A549 (cell line): ENCODE data around the gene ARIH2. TPM values are rescaled to one million over a fixed set of nuclear protein-coding genes. Genes with fewer than 3 reads are reported as not detected.

Source experiments
- ATAC-seq, 2 experiments: fragments of 200-7000 bp in 1 of 2; fragments of >200 bp in 1 of 2; cut with Nextera tagmentation in 1 of 2; cut with Tn5 transposase in 1 of 2; 3 replicates each; pipeline versions ENCODE4 v1.8.0 to v1.9.1; 2018 to 2020; ENCODE audit warnings: mild to moderate bottlenecking in 1 of 2, moderate library complexity in 1 of 2
- CTCF ChIA-PET: fragments of 300-600 bp; sonication (Branson Sonifier 250); formaldehyde crosslinking; extraction: SDS; loops from one replicate; lab custom pipeline; 2021; ENCODE audit warnings: antibody characterized with exemption, inconsistent platforms; lab: Yijun Ruan, JAX
- POLR2A ChIA-PET: fragments of 350-600 bp; formaldehyde crosslinking; extraction: SDS; loops from one replicate; lab custom pipeline; 2021; ENCODE audit warnings: antibody characterized with exemption, inconsistent platforms; lab: Yijun Ruan, JAX
- DNase-seq, 2 experiments: peaks; one replicate each; pipeline versions ENCODE4 v3.0.0 to v3.0.0-alpha.2; 2011 to 2016; ENCODE audit warnings: low read depth in 1 of 2, low spot score in 1 of 2
- FAIRE-seq: peaks from 2 replicates; lab custom pipeline; 2011; peaks lifted over from hg19 to GRCh38; lab: Jason Lieb, UNC
- H3K27ac ChIP-seq, 2 experiments: fragments of >200 bp; sonication (Bioruptor Twin); formaldehyde crosslinking; 3 replicates each; pipeline ENCODE4 v1.5.1; 2016 to 2017
- H3K4me1 ChIP-seq: fragments of >200 bp; sonication (Bioruptor Twin); formaldehyde crosslinking; 3 replicates; pipeline ENCODE4 v1.6.1; 2016
- H3K4me2 ChIP-seq: fragments of >200 bp; sonication (Bioruptor Twin); formaldehyde crosslinking; 3 replicates; pipeline ENCODE4 v1.6.1; 2016
- H3K4me3 ChIP-seq: fragments of >200 bp; sonication (Bioruptor Twin); formaldehyde crosslinking; 3 replicates; pipeline ENCODE4 v1.5.1; 2016
- H3K9me3 ChIP-seq: fragments of >200 bp; sonication (Bioruptor Twin); formaldehyde crosslinking; 3 replicates; pipeline ENCODE4 v1.6.1; 2016
- BCL3 ChIP-seq: fragments of >200 bp; sonication (Bioruptor Twin); formaldehyde crosslinking; IDR thresholded peaks from 3 replicates; pipeline ENCODE4 v1.6.1; 2016
- CBX2 ChIP-seq: fragments of 200-600 bp; sonication (generic); IDR thresholded peaks from 2 replicates; pipeline ENCODE4 v1.6.1; 2016; ENCODE audit warnings: low read depth, mild to moderate bottlenecking, borderline replicate concordance
- CEBPB ChIP-seq, 2 experiments: fragments of >200 bp in 1 of 2; sonication (Bioruptor Twin) in 1 of 2; formaldehyde crosslinking in 1 of 2; IDR thresholded peaks; 2 replicates each; pipeline ENCODE4 v1.6.1; 2012 to 2016
- CHD2 ChIP-seq: fragments of 150-350 bp; IDR thresholded peaks from 2 replicates; pipeline ENCODE4 v1.6.1; 2014; ENCODE audit warnings: low read length; ENCODE audit not compliant: partially characterized antibody
- CHD4 ChIP-seq: fragments of 200-600 bp; sonication (generic); IDR thresholded peaks from 2 replicates; pipeline ENCODE4 v1.6.1; 2016; ENCODE audit warnings: antibody characterized with exemption, mild to moderate bottlenecking, borderline replicate concordance
- CTCF ChIP-seq: fragments of >200 bp; sonication (Bioruptor Twin); formaldehyde crosslinking; IDR thresholded peaks from 3 replicates; pipeline ENCODE4 v1.5.1; 2016
- EHMT2 ChIP-seq: fragments of 200-600 bp; sonication (generic); IDR thresholded peaks from 2 replicates; pipeline ENCODE4 v1.6.1; 2016; ENCODE audit warnings: antibody characterized with exemption, low read depth, mild to moderate bottlenecking, moderate library complexity
- ESRRA ChIP-seq: fragments of 150-350 bp; IDR thresholded peaks from 2 replicates; pipeline ENCODE4 v1.6.1; 2014; ENCODE audit warnings: mild to moderate bottlenecking, low read length, borderline replicate concordance
- FOXS1 ChIP-seq: fragments of 250-450 bp; sonication (Bioruptor Pico); IDR thresholded peaks from 2 replicates; pipeline ENCODE4 v1.5.0; 2020; ENCODE audit warnings: mild to moderate bottlenecking, moderate library complexity
- HDAC2 ChIP-seq: fragments of 200-600 bp; sonication (generic); IDR thresholded peaks from 2 replicates; pipeline ENCODE4 v1.6.1; 2016
- HOXA7 ChIP-seq: fragments of 250-450 bp; sonication (Bioruptor Pico); IDR thresholded peaks from 2 replicates; pipeline ENCODE4 v1.5.0; 2020; ENCODE audit warnings: mild to moderate bottlenecking, moderate library complexity
- HOXB13 ChIP-seq: fragments of 250-450 bp; sonication (Bioruptor Pico); IDR thresholded peaks from 2 replicates; pipeline ENCODE4 v1.5.0; 2020; ENCODE audit warnings: low read depth, mild to moderate bottlenecking, moderate library complexity
- JUNB ChIP-seq: fragments of >200 bp; sonication (Bioruptor Twin); formaldehyde crosslinking; IDR thresholded peaks from 2 replicates; pipeline ENCODE4 v1.6.1; 2016
- KDM5A ChIP-seq: fragments of 200-600 bp; sonication (generic); IDR thresholded peaks from 2 replicates; pipeline ENCODE4 v1.6.1; 2016; ENCODE audit warnings: antibody characterized with exemption, mild to moderate bottlenecking
- MAX ChIP-seq: IDR thresholded peaks from 2 replicates; pipeline ENCODE4 v1.6.1; 2012
- MAZ ChIP-seq: fragments of 150-350 bp; IDR thresholded peaks from 2 replicates; pipeline ENCODE4 v1.6.1; 2014; ENCODE audit warnings: antibody characterized with exemption, low read depth, low read length, borderline replicate concordance
- NFE2L2 ChIP-seq: fragments of 150-350 bp; conservative IDR thresholded peaks from 2 replicates; pipeline ENCODE4 v1.6.1; 2014; ENCODE audit warnings: low read length
- NR3C1 ChIP-seq: fragments of >200 bp; sonication (Bioruptor Twin); formaldehyde crosslinking; IDR thresholded peaks from 3 replicates; pipeline ENCODE4 v1.6.1; 2017
- PHF8 ChIP-seq: fragments of 200-600 bp; sonication (generic); IDR thresholded peaks from 2 replicates; pipeline ENCODE4 v1.6.1; 2016; ENCODE audit warnings: low read depth, mild to moderate bottlenecking, antibody characterized with exemption, moderate library complexity, borderline replicate concordance
- RARB ChIP-seq: fragments of 250-450 bp; sonication (Bioruptor Pico); IDR thresholded peaks from 2 replicates; pipeline ENCODE4 v1.8.0; 2021; ENCODE audit warnings: mild to moderate bottlenecking, moderate library complexity
- SMC3 ChIP-seq: fragments of >200 bp; sonication (Bioruptor Twin); formaldehyde crosslinking; IDR thresholded peaks from 3 replicates; pipeline ENCODE4 v1.6.1; 2018; ENCODE audit warnings: inconsistent platforms
- SREBF2 ChIP-seq: fragments of 450-650 bp; IDR thresholded peaks from 2 replicates; pipeline ENCODE4 v1.6.1; 2014; ENCODE audit warnings: mild to moderate bottlenecking, moderate library complexity
- ZC3H11A ChIP-seq: fragments of 450-650 bp; IDR thresholded peaks from 2 replicates; pipeline ENCODE4 v1.6.1; 2014; ENCODE audit warnings: antibody characterized with exemption, mild to moderate bottlenecking
- WGBS: methylation state at CpG from one replicate; pipeline ENCODE4 v1.1.6; 2017; ENCODE audit errors: missing lambda C conversion rate; 5-methylcytosine and 5-hydroxymethylcytosine counted together
- polyA plus RNA-seq, 4 experiments: library from polyadenylated mRNA; depleted of rRNA in 3 of 4; stranded (reverse); fragments of >200 nt; fragmentation: RNase III in 1 of 4; extraction: RNeasy Plus Mini Kit Qiagen cat#74134 plus additional on column Dnase treatment in 1 of 4; gene quantifications; 2 replicates in 3 of 4; 3 replicates in 1 of 4; pipeline ENCODE4 v1.2.3, GENCODE V29; 2011 to 2017

The ARIH2 gene
- polyA plus RNA-seq, 2 of the 4 experiments (the other 2 are of a cell fraction) = 52.4 to 88.8 TPM

GRCh38 chr3:48957006-48957705, 38.5 kb downstream of the ARIH2 start:
- Histone ChIP-seq H3K4me3 (no peak overlapping the region), H3K27ac (no peak overlapping the region), H3K9me3 (no peaks in the 10 kb centered on the region), H3K4me1 (no peaks in the 10 kb centered on the region), H3K4me2 (no peak overlapping the region)
- POLR2A ChIA-PET = no interaction called here
- FAIRE-seq (no peak), DNase-seq (no peak), ATAC-seq (no peak)
- CTCF ChIA-PET = interaction anchor here (0.5 to 1.2 kb wide), 2 partner anchors 30 to 362 kb away, joined by 3 read pairs; no protein-coding TSS in a partner anchor
- WGBS = 97% methylated on average over 2 of the region's 2 CpGs
- TF ChIP-seq MAX = no peak
- no peak for TF ChIP-seq CTCF
- TF ChIP-seq SREBF2 = no peak
- no peak for TF ChIP-seq FOXS1
- no peak for TF ChIP-seq CBX2
- TF ChIP-seq BCL3 = no peak
- TF ChIP-seq HOXA7 (CRISPR knock-in tag) = no peak

- no peak for ATAC-seq
- WGBS = 85% methylated on average over 4 of the region's 4 CpGs
- Histone ChIP-seq H3K4me2 (no peak overlapping the region), H3K27ac (no peak overlapping the region), H3K4me3 (no peak overlapping the region), H3K9me3 (no peaks in the 10 kb centered on the region), H3K4me1 (no peaks in the 10 kb centered on the region)
- no peak for FAIRE-seq
- POLR2A ChIA-PET = no interaction called here
- no peak for TF ChIP-seq SMC3
- TF ChIP-seq ZC3H11A = no peak
- no peak for TF ChIP-seq NR3C1
- TF ChIP-seq HOXB13 (CRISPR knock-in tag) = no peak
- no peak for TF ChIP-seq HOXA7 (CRISPR knock-in tag)
- TF ChIP-seq MAZ = no peak
- TF ChIP-seq NFE2L2 = no peak
- no peak for TF ChIP-seq ESRRA
- no peak for TF ChIP-seq CEBPB (IDR thresholded peaks at IDR 0.05)
- no peak for TF ChIP-seq HDAC2
- no peak for TF ChIP-seq CHD2
- TF ChIP-seq EHMT2 = no peak
- TF ChIP-seq RARB (CRISPR knock-in tag) = no peak
- no peak for TF ChIP-seq JUNB
- no peak for TF ChIP-seq KDM5A
- no peak for TF ChIP-seq CHD4
- TF ChIP-seq PHF8 = no peak
- no peak for DNase-seq
- CTCF ChIA-PET = interaction anchor here (0.5 to 0.6 kb wide), 2 partner anchors 29 to 119 kb away, joined by 3 to 4 read pairs; no protein-coding TSS in a partner anchor
These were observed 42.3 kb downstream of the ARIH2 start for GRCh38 chr3:48960841-48961413.
